HEK293 (cell line): ENCODE results near the gene ATP10A.

Experiments
- CTCF ChIA-PET: fragments of 350-600 bp; formaldehyde crosslinking; extraction: SDS; loops from one replicate; lab custom pipeline; 2021; ENCODE audit warnings: antibody characterized with exemption; lab: Yijun Ruan, JAX
- POLR2A ChIA-PET: fragments of 300-600 bp; formaldehyde crosslinking; extraction: SDS; loops from one replicate; lab custom pipeline; 2020; ENCODE audit warnings: antibody characterized with exemption, inconsistent platforms; lab: Yijun Ruan, JAX
- H3K27ac ChIP-seq: fragments of 200-500 bp; sonication (Bioruptor generic); 2 replicates; pipeline ENCODE4 v1.5.1; 2014; ENCODE audit warnings: low read depth, low read length, control low read depth, inconsistent platforms; ENCODE audit errors: extremely low read depth
- H3K36me3 ChIP-seq, 2 experiments: fragments of 200-500 bp in 1 of 2; sonication (Bioruptor generic) in 1 of 2; 1 replicate in 1 of 2; 2 replicates in 1 of 2; pipeline ENCODE4 v1.5.1; 2014 to 2017; ENCODE audit warnings: inconsistent platforms in 2 of 2, low read length in 2 of 2; ENCODE audit not compliant: control insufficient read depth in 2 of 2, insufficient read depth in 1 of 2
- H3K4me1 ChIP-seq: fragments of 200-500 bp; sonication (Bioruptor generic); 2 replicates; pipeline ENCODE4 v1.5.1; 2014; ENCODE audit warnings: mild to moderate bottlenecking, low read length, inconsistent platforms; ENCODE audit not compliant: control insufficient read depth, insufficient read depth
- H3K4me3 ChIP-seq: 2 replicates; pipeline ENCODE4 v1.5.1; 2011; ENCODE audit warnings: low read depth, mild to moderate bottlenecking, control low read depth, low read length, moderate library complexity
- H3K9me3 ChIP-seq: fragments of 200-500 bp; sonication (Bioruptor generic); 2 replicates; pipeline ENCODE4 v1.5.1; 2014; ENCODE audit warnings: low read depth, low read length, inconsistent platforms; ENCODE audit not compliant: control insufficient read depth, insufficient read depth
- AEBP2 ChIP-seq: fragments of 450-650 bp; formaldehyde crosslinking; IDR thresholded peaks from 2 replicates; pipeline ENCODE4 v1.5.1; 2016; ENCODE audit warnings: missing biosample characterization, missing genetic modification characterization, borderline replicate concordance
- GLI4 ChIP-seq: fragments of 450-650 bp; formaldehyde crosslinking; IDR thresholded peaks from 2 replicates; pipeline ENCODE4 v1.5.1; 2016; ENCODE audit warnings: missing biosample characterization, missing genetic modification characterization
- HOXD13 ChIP-seq: sonication (generic); formaldehyde crosslinking; IDR thresholded peaks from 2 replicates; pipeline ENCODE4 v1.8.0; 2022; ENCODE audit warnings: missing genetic modification reagents, borderline replicate concordance
- IKZF3 ChIP-seq: fragments of 450-650 bp; IDR thresholded peaks from 2 replicates; pipeline ENCODE4 v1.5.0; 2018; ENCODE audit warnings: missing biosample characterization, mild to moderate bottlenecking, missing genetic modification characterization, moderate library complexity
- PRDM6 ChIP-seq: fragments of 450-650 bp; formaldehyde crosslinking; IDR thresholded peaks from 2 replicates; pipeline ENCODE4 v1.5.1; 2017; ENCODE audit warnings: missing biosample characterization, missing genetic modification characterization
- SETDB1 ChIP-seq: IDR thresholded peaks from one replicate; pipeline ENCODE4 v1.6.1; 2017; ENCODE audit warnings: mild to moderate bottlenecking, low read length, moderate library complexity, mixed read lengths; ENCODE audit not compliant: insufficient read length
- SP7 ChIP-seq: fragments of 450-650 bp; formaldehyde crosslinking; IDR thresholded peaks from 2 replicates; pipeline ENCODE4 v1.5.1; 2016; ENCODE audit warnings: missing biosample characterization, missing genetic modification characterization
- ZBTB17 ChIP-seq: fragments of 450-650 bp; formaldehyde crosslinking; IDR thresholded peaks from 2 replicates; pipeline ENCODE4 v1.5.1; 2016; ENCODE audit warnings: missing biosample characterization, missing genetic modification characterization
- ZFP3 ChIP-seq: fragments of 450-650 bp; formaldehyde crosslinking; IDR thresholded peaks from 2 replicates; pipeline ENCODE4 v1.5.1; 2016; ENCODE audit warnings: low read depth, missing biosample characterization, missing genetic modification characterization
- ZNF10 ChIP-seq: fragments of 450-650 bp; formaldehyde crosslinking; IDR thresholded peaks from 2 replicates; pipeline ENCODE4 v1.5.1; 2017; ENCODE audit warnings: missing biosample characterization, missing genetic modification characterization
- ZNF133 ChIP-seq: fragments of 450-650 bp; formaldehyde crosslinking; IDR thresholded peaks from 2 replicates; pipeline ENCODE4 v1.5.1; 2016; ENCODE audit warnings: missing biosample characterization, missing genetic modification characterization
- ZNF274 ChIP-seq, 2 experiments: fragments of 200-500 bp in 1 of 2; fragments of 450-650 bp in 1 of 2; sonication (Bioruptor generic) in 1 of 2; formaldehyde crosslinking in 1 of 2; IDR thresholded peaks; 2 replicates each; pipeline versions ENCODE4 v1.5.1 to v1.6.1; 2014 to 2016; ENCODE audit warnings: borderline replicate concordance in 1 of 2, inconsistent platforms in 1 of 2, low read length in 1 of 2, missing biosample characterization in 1 of 2, missing genetic modification characterization in 1 of 2
- ZNF280D ChIP-seq: fragments of 450-650 bp; formaldehyde crosslinking; IDR thresholded peaks from 2 replicates; pipeline ENCODE4 v1.5.1; 2016; ENCODE audit warnings: missing biosample characterization, missing genetic modification characterization
- ZNF354C ChIP-seq: fragments of 450-650 bp; formaldehyde crosslinking; IDR thresholded peaks from 2 replicates; pipeline ENCODE4 v1.5.1; 2016; ENCODE audit warnings: missing biosample characterization, missing genetic modification characterization, low read depth, borderline replicate concordance
- ZNF473 ChIP-seq: fragments of 450-650 bp; formaldehyde crosslinking; IDR thresholded peaks from 2 replicates; pipeline ENCODE4 v1.5.1; 2017; ENCODE audit warnings: missing biosample characterization, missing genetic modification characterization
- ZNF530 ChIP-seq: fragments of 450-650 bp; formaldehyde crosslinking; IDR thresholded peaks from 2 replicates; pipeline ENCODE4 v1.5.1; 2016; ENCODE audit warnings: low read depth, missing biosample characterization, missing genetic modification characterization
- ZNF629 ChIP-seq: fragments of 450-650 bp; formaldehyde crosslinking; IDR thresholded peaks from 2 replicates; pipeline ENCODE4 v1.5.1; 2017; ENCODE audit warnings: missing biosample characterization, missing genetic modification characterization
- ZNF701 ChIP-seq: fragments of 450-650 bp; formaldehyde crosslinking; IDR thresholded peaks from 2 replicates; pipeline ENCODE4 v1.5.1; 2016; ENCODE audit warnings: missing biosample characterization, missing genetic modification characterization
- ZNF792 ChIP-seq: fragments of 450-650 bp; formaldehyde crosslinking; IDR thresholded peaks from 2 replicates; pipeline ENCODE4 v1.5.1; 2016; ENCODE audit warnings: missing biosample characterization, missing genetic modification characterization
- ZNF843 ChIP-seq: fragments of 450-650 bp; formaldehyde crosslinking; IDR thresholded peaks from 2 replicates; pipeline ENCODE4 v1.5.1; 2016; ENCODE audit warnings: missing biosample characterization, missing genetic modification characterization
- ZSCAN18 ChIP-seq: fragments of 450-650 bp; formaldehyde crosslinking; IDR thresholded peaks from 2 replicates; pipeline ENCODE4 v1.5.1; 2016; ENCODE audit warnings: missing biosample characterization, missing genetic modification characterization
- ZSCAN30 ChIP-seq: fragments of 450-650 bp; IDR thresholded peaks from 2 replicates; pipeline ENCODE4 v1.5.1; 2018; ENCODE audit warnings: missing biosample characterization, mild to moderate bottlenecking, missing genetic modification characterization, moderate library complexity
- ZSCAN4 ChIP-seq: fragments of 450-650 bp; formaldehyde crosslinking; IDR thresholded peaks from 2 replicates; pipeline ENCODE4 v1.5.1; 2017; ENCODE audit warnings: missing biosample characterization, missing genetic modification characterization
- ZXDB ChIP-seq: fragments of 450-650 bp; formaldehyde crosslinking; IDR thresholded peaks from 2 replicates; pipeline ENCODE4 v1.5.1; 2016; ENCODE audit warnings: missing biosample characterization, missing genetic modification characterization

The ATP10A gene

GRCh38 chr15:25770031-25770430 is 93.1 kb downstream of the ATP10A start (continued):
- TF ChIP-seq ZNF280D (tag by site-specific recombination) (no peak), ZFP3 (tag by site-specific recombination) (no peak), ZSCAN4 (tag by site-specific recombination) (no peak), AEBP2 (tag by site-specific recombination) (no peak), ZNF530 (tag by site-specific recombination) (no peak)

GRCh38 chr15:25768271-25768670 is 94.9 kb downstream of the ATP10A start:
- no peak for TF ChIP-seq ZFP3 (tag by site-specific recombination)
- TF ChIP-seq ZXDB (tag by site-specific recombination), result no peak
- TF ChIP-seq ZSCAN18 (tag by site-specific recombination), result no peak
- TF ChIP-seq IKZF3 (tag by site-specific recombination), result no peak
- no peak for TF ChIP-seq ZNF10 (tag by site-specific recombination)
- TF ChIP-seq SP7 (tag by site-specific recombination), result no peak
- TF ChIP-seq ZNF843 (tag by site-specific recombination), result no peak
- no peak for TF ChIP-seq ZNF629
- no peak for TF ChIP-seq HOXD13
- TF ChIP-seq ZBTB17 (tag by site-specific recombination), result no peak
- no peak for TF ChIP-seq PRDM6 (tag by site-specific recombination)
- no peak for TF ChIP-seq GLI4 (tag by site-specific recombination)
- TF ChIP-seq ZNF354C (tag by site-specific recombination), result no peak
- TF ChIP-seq ZSCAN30 (tag by site-specific recombination), result no peak
- no peak for TF ChIP-seq ZNF473 (tag by site-specific recombination)
- TF ChIP-seq ZNF792 (tag by site-specific recombination), result no peak
- TF ChIP-seq ZNF274 (IDR thresholded peaks at IDR 0.05; ENCODE audit: low read length), result no peak
- no peak for TF ChIP-seq ZNF274 (tag by site-specific recombination; IDR thresholded peaks at IDR 0.05; ENCODE audit: borderline replicate concordance)
- TF ChIP-seq SETDB1, result no peak
- TF ChIP-seq ZNF133, result no peak
- TF ChIP-seq ZNF701 (tag by site-specific recombination), result no peak

More at GRCh38 chr15:25768271-25768670, 94.9 kb downstream of the ATP10A start:
- no peak overlapping the region for H3K27ac ChIP-seq
- no peaks in the 10 kb centered on the region for H3K9me3 ChIP-seq
- ChIA-PET CTCF (interaction anchor here (0.9 kb wide), 1 partner anchor 45 kb away, joined by 3 read pairs; no protein-coding TSS in a partner anchor), POLR2A (no interaction called here)
- no peaks in the 10 kb centered on the region for H3K4me1 ChIP-seq
- no peaks in the 10 kb centered on the region for H3K36me3 ChIP-seq
- no peak overlapping the region for H3K4me3 ChIP-seq
